ENCODE data around the gene MRPL49.

MRPL49 gene

DNA sequence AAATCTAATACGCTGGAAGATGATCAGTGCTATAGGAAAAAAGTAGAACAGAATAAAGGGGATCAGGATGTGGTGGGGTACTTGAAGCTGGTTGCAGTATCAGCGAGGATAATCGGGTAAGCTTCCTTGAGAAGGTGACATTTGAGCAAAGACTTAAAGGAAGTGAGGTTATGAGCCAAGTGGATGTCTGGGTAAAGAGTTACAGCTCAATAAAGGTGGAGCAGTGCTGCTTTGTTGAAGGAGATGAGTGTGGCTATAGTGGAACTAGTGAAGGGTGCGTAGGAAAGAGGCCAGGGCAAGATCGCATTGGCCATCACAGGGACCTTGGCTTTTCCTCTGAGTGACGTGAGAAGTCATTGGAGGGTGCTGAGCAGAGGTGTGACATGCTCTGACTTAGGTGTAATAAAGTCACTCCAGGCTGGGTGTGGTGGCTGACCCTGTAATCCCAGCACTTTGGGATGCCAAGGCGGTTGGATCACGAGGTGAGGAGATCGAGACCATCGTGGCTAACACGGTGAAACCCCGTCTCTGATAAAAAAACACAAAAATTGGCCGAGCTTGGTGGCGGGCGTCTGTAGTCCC, 14.5 kb downstream of the MRPL49 start (continued):
- no peak for TF ChIP-seq ZNF639 (tag by site-specific recombination; IDR thresholded peaks at IDR 0.05)

GRCh38 chr11:65141896-65142494, 19.9 kb downstream of the MRPL49 start:
- H3K27ac ChIP-seq (ENCODE audit: extremely low read depth, low read depth, low read length) = no peak overlapping the region
- ChIA-PET CTCF (no interaction called here), POLR2A (no interaction called here)
- H3K4me3 ChIP-seq (ENCODE audit: low read depth, low read length) = no peak overlapping the region
- H3K4me1 ChIP-seq (ENCODE audit: control insufficient read depth, insufficient read depth, low read length) = no peaks in the 10 kb centered on the region
- no peaks in the 10 kb centered on the region for H3K36me3 ChIP-seq (ENCODE audit: control insufficient read depth in 2 of 2, insufficient read depth in 1 of 2, low read length in 2 of 2)
- TF ChIP-seq ZNF146 (tag by site-specific recombination; IDR thresholded peaks at IDR 0.05) (peak; percentile 57; the same call in 1 of the 2 replicates), ZNF266 (tag by site-specific recombination; IDR thresholded peaks at IDR 0.05; ENCODE audit: low read depth) (no peak), ZNF280C (tag by site-specific recombination; IDR thresholded peaks at IDR 0.05) (no peak), ZNF132 (tag by site-specific recombination; IDR thresholded peaks at IDR 0.05; ENCODE audit: borderline replicate concordance) (no peak)
- H3K9me3 ChIP-seq (ENCODE audit: control insufficient read depth, insufficient read depth, low read depth, low read length) = no peaks in the 10 kb centered on the region

DNA sequence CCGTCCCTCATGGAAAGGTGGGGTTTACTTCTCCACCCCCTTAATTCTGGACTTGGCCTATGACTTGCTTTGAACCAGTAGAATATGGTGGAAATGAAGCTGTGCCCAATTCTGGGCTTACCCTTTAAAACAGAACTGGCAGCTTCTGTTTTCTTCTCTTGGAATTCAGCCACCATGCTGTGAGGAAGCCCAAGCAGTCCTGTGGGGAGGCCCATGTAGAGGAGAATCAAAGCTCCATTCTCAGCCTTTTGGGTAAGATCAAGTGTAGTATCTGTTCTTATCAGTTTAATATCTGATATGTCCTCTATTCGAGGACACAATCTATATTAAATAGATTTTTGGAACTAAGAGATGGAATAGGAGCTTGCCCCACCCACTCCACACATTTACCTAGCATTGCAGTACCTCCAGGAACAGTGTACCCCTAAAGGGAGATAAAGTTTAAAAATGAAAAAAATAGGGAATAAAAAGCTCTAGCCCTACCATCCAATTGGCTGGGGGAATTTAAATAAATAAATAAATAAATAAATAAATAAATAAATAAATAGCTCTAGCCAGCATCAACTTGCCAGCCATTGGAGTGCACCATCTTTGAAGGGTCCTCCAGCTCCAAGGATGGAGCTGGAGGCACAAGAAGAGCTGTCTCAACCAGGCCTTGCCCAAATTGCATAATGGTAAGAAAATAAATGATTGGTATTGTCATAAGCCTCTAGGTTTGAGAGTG, 25.4 kb downstream of the MRPL49 start:
- POLR2A ChIA-PET = interaction anchor here (0.7 to 1.7 kb wide), 3 partner anchors 10 to 141 kb away, joined by 3 to 4 read pairs (median 3); no protein-coding TSS in a partner anchor
- TF ChIP-seq ZNF555 (tag by site-specific recombination; conservative IDR thresholded peaks at IDR 0.05) = peak; percentile 41; the same call in 1 of the 2 replicates
- no peak for TF ChIP-seq OVOL3 (tag by site-specific recombination; IDR thresholded peaks at IDR 0.05)
- peak; percentile 64 for TF ChIP-seq ZNF623 (tag by site-specific recombination; IDR thresholded peaks at IDR 0.05)
- peak; percentile 42; the same call in 1 of the 2 replicates for TF ChIP-seq ZNF558 (tag by site-specific recombination; IDR thresholded peaks at IDR 0.05)
- peak; percentile 44; the same call in 1 of the 2 replicates for TF ChIP-seq ZBTB11 (tag by site-specific recombination; conservative IDR thresholded peaks at IDR 0.05; ENCODE audit: low read depth)
- TF ChIP-seq, protein P1, sequence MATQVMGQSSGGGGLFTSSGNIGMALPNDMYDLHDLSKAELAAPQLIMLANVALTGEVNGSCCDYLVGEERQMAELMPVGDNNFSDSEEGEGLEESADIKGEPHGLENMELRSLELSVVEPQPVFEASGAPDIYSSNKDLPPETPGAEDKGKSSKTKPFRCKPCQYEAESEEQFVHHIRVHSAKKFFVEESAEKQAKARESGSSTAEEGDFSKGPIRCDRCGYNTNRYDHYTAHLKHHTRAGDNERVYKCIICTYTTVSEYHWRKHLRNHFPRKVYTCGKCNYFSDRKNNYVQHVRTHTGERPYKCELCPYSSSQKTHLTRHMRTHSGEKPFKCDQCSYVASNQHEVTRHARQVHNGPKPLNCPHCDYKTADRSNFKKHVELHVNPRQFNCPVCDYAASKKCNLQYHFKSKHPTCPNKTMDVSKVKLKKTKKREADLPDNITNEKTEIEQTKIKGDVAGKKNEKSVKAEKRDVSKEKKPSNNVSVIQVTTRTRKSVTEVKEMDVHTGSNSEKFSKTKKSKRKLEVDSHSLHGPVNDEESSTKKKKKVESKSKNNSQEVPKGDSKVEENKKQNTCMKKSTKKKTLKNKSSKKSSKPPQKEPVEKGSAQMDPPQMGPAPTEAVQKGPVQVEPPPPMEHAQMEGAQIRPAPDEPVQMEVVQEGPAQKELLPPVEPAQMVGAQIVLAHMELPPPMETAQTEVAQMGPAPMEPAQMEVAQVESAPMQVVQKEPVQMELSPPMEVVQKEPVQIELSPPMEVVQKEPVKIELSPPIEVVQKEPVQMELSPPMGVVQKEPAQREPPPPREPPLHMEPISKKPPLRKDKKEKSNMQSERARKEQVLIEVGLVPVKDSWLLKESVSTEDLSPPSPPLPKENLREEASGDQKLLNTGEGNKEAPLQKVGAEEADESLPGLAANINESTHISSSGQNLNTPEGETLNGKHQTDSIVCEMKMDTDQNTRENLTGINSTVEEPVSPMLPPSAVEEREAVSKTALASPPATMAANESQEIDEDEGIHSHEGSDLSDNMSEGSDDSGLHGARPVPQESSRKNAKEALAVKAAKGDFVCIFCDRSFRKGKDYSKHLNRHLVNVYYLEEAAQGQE (tag by site-specific recombination; IDR thresholded peaks at IDR 0.05) = peak; percentile 32; the same call in 1 of the 2 replicates
- TF ChIP-seq PRDM2 (tag by site-specific recombination; IDR thresholded peaks at IDR 0.05; ENCODE audit: borderline replicate concordance) = no peak

More for the DNA sequence above, 25.4 kb downstream of the MRPL49 start:
- Histone ChIP-seq H3K4me1 (ENCODE audit: control insufficient read depth, insufficient read depth, low read length) (no peaks in the 10 kb centered on the region), H3K4me3 (ENCODE audit: low read depth, low read length) (no peak overlapping the region), H3K9me3 (ENCODE audit: control insufficient read depth, insufficient read depth, low read depth, low read length) (no peaks in the 10 kb centered on the region), H3K36me3 (ENCODE audit: control insufficient read depth in 2 of 2, insufficient read depth in 1 of 2, low read length in 2 of 2) (no peaks in the 10 kb centered on the region), H3K27ac (ENCODE audit: extremely low read depth, low read depth, low read length) (no peak overlapping the region)
- CTCF ChIA-PET = interaction anchor here (0.9 to 1.8 kb wide), 2 partner anchors 12 to 18 kb away, joined by 3 to 7 read pairs; no protein-coding TSS in a partner anchor

Measured in HEK293 (cell line).